GM13977 (cell line): ENCODE results near the gene SRSF5.

Experiments used
- DNase-seq: peaks from one replicate; pipeline ENCODE4 v3.0.0; 2012; ENCODE audit warnings: low spot score
- CTCF ChIP-seq: IDR thresholded peaks from 2 replicates; pipeline ENCODE4 v1.5.1; 2012; ENCODE audit warnings: mild to moderate bottlenecking, control low read depth; ENCODE audit not compliant: insufficient read depth; ENCODE audit errors: extremely low read depth, missing control alignments
- in situ Hi-C: fragments of 300-500 bp; cut with MboI; formaldehyde crosslinking; loops from one replicate; pipeline ENCODE4 v1.12.0; 2022; ENCODE audit warnings: low sequenced_read_pairs, low pct_unique_long_range_greater_than_20kb, mixed read lengths, inconsistent platforms; ENCODE audit not compliant: unreplicated experiment

The SRSF5 gene

DNA sequence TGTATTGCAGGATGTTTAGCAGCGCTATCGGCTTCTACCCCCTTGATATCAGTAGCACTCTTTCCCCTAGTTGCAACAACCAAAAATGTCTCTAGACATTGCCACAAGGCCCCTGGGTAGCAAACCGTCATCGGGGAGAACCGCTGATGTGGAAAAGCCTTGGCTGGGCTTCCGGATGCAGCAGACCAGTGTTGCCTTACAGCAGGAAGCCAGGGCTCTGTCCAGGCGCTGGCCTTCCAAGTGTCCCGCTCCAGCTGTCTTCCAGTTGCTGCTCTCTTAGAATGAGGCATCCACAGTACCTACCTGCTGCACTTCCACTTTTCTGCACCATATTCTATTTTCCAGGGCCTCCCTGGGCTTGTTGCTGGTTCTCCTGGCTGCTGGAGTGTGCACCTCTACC lies 52.7 kb downstream of the SRSF5 start:
- no peak for TF ChIP-seq CTCF
- no peak for DNase-seq

DNA sequence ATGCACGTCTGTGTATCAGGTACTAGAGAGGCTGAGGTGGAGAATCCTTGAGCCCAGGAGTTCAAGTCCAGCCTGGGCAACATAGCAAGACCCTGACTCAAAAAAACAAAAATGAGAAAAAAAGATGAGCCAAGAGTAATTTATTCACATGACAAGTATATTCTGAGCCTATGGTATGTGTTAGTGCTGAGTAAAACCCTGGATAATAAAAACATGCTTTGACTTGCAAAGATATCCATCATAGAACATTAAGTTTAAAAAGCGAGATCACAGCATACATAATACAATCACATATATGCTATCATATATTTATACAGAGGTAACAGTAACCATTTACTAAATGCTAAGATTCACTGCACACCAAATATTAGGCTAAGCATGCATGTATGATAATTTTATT lies 54.0 kb downstream of the SRSF5 start:
- in situ Hi-C loops = no loop called here

More for the DNA sequence above, 52.7 kb downstream of the SRSF5 start:
- in situ Hi-C loops = loop anchor here (10.0 kb wide), 1 partner anchor 205 kb away; no protein-coding TSS in a partner anchor

More for the DNA sequence above, 54.0 kb downstream of the SRSF5 start:
- DNase-seq = no peak
- TF ChIP-seq CTCF = no peak
